Gastrocnemius medialis (tissue), 4 donors: Measurements from ENCODE around the gene FBXL13. TPM values are rescaled to one million over a fixed set of nuclear protein-coding genes. Genes with fewer than 3 reads are reported as not detected.
"Not testable (repeated sequence)": the region's sequence is repeated elsewhere in the genome, so short reads cannot be mapped to it uniquely, and the experiment has no call there.

Source experiments
- ATAC-seq, 2 donors: fragments of 150-250 bp; one replicate each; pipeline ENCODE4 v1.9.1; 2016
- DNase-seq, 2 donors: peaks; one replicate each; pipeline ENCODE4 v3.0.0-alpha.2; 2019
- H3K27ac ChIP-seq, 4 donors: fragments of 200-600 bp; sonication (generic); 1 replicate in 1 of 4; 2 replicates in 3 of 4; pipeline ENCODE4 v1.5.1; 2016 to 2018; ENCODE audit warnings: mild to moderate bottlenecking in 2 of 4, moderate library complexity in 1 of 4
- H3K27me3 ChIP-seq, 3 donors: fragments of 200-600 bp; sonication (generic) in 2 of 3; 1 replicate in 1 of 3; 2 replicates in 2 of 3; pipeline versions ENCODE4 v1.5.1 to v1.6.0; 2016 to 2019; ENCODE audit warnings: mild to moderate bottlenecking in 1 of 3, moderate library complexity in 1 of 3
- H3K36me3 ChIP-seq, 2 donors: fragments of 200-600 bp; sonication (generic) in 1 of 2; one replicate each; pipeline ENCODE4 v1.5.1; 2017 to 2018
- H3K4me1 ChIP-seq, 2 donors: fragments of 200-600 bp; sonication (generic) in 1 of 2; one replicate each; pipeline ENCODE4 v1.5.1; 2016 to 2017; ENCODE audit warnings: mild to moderate bottlenecking in 2 of 2
- H3K4me3 ChIP-seq, 4 donors: fragments of 200-600 bp; sonication (generic) in 3 of 4; 1 replicate in 1 of 4; 2 replicates in 3 of 4; pipeline ENCODE4 v1.5.1; 2016 to 2019; ENCODE audit warnings: mild to moderate bottlenecking in 2 of 4
- H3K9me3 ChIP-seq, 3 donors: fragments of 200-600 bp; sonication (generic) in 2 of 3; 1 replicate in 1 of 3; 2 replicates in 2 of 3; pipeline ENCODE4 v1.5.1; 2016 to 2019
- CTCF ChIP-seq, 5 experiments: fragments of 450-650 bp in 3 of 5; fragments of 200-600 bp in 2 of 5; sonication (generic) in 2 of 5; IDR thresholded peaks in 4 of 5; conservative IDR thresholded peaks in 1 of 5; 1 replicate in 4 of 5; 2 replicates in 1 of 5; pipeline ENCODE4 v1.5.1; 2016 to 2019; ENCODE audit warnings: antibody characterized with exemption in 5 of 5, mild to moderate bottlenecking in 3 of 5, moderate library complexity in 3 of 5
- POLR2A ChIP-seq, 2 donors: fragments of 450-650 bp; IDR thresholded peaks; one replicate each; pipeline ENCODE4 v1.6.1; 2017; ENCODE audit warnings: antibody characterized with exemption in 2 of 2, mild to moderate bottlenecking in 2 of 2, moderate library complexity in 2 of 2
- in situ Hi-C, 4 donors: fragments of 200-750 bp; cut with MboI; loops; one replicate each; pipeline versions ENCODE4 v1.15.0 to v1.8.0; 2017; ENCODE audit warnings: low sequenced_read_pairs in 4 of 4
- intact Hi-C: fragments of 100-400 bp; cut with DNase I; formaldehyde crosslinking; loops from one replicate; pipeline ENCODE4 v1.15.1; 2023; ENCODE audit warnings: low total_unique reads
- total RNA-seq, 4 donors: library from RNA; depleted of rRNA; stranded (reverse); fragments of >200 nt; gene quantifications; one replicate each; pipeline versions ENCODE4 v1.1.0 to v1.2.3, GENCODE V29; 2016

The FBXL13 gene
- total RNA-seq, 4 donors from 2014 or later = 0.26 TPM; not detected in 3

GRCh38 chr7:103113164-103113563 is 38.6 kb upstream of the FBXL13 start:
- H3K27me3 ChIP-seq = no peaks in the 10 kb centered on the region
- H3K4me1 ChIP-seq = no peaks in the 10 kb centered on the region
- no peak for ATAC-seq
- in situ Hi-C loops = no loop called here
- no peaks in the 10 kb centered on the region for H3K9me3 ChIP-seq
- intact Hi-C loops = no loop called here
- TF ChIP-seq CTCF (IDR thresholded peaks at IDR 0.05 in 4 of 5, conservative IDR thresholded peaks at IDR 0.05 in 1 of 5) (no peak), POLR2A (IDR thresholded peaks at IDR 0.05) (no peak)
- H3K36me3 ChIP-seq = no peaks in the 10 kb centered on the region
- H3K27ac ChIP-seq = no peak overlapping the region
- no peak for DNase-seq
- H3K4me3 ChIP-seq = no peak overlapping the region

- intact Hi-C loops, H3K27me3 ChIP-seq, DNase-seq, in situ Hi-C loops, ATAC-seq, H3K4me1 ChIP-seq, H3K4me3 ChIP-seq, H3K27ac ChIP-seq, H3K9me3 ChIP-seq, H3K36me3 ChIP-seq: not testable (repeated sequence)
Observed at GRCh38 chr7:103106703-103107070, 32.1 kb upstream of the FBXL13 start.

GRCh38 chr7:103106005-103106702 is 31.6 kb upstream of the FBXL13 start:
- peaks cover 0 to 8% of the 10 kb centered on the region in 2 donors for H3K36me3 ChIP-seq
- no peak overlapping the region for H3K4me3 ChIP-seq
- no peaks in the 10 kb centered on the region for H3K9me3 ChIP-seq
- TF ChIP-seq CTCF (IDR thresholded peaks at IDR 0.05 in 4 of 5, conservative IDR thresholded peaks at IDR 0.05 in 1 of 5) (no peak), POLR2A (IDR thresholded peaks at IDR 0.05) (no peak)
- H3K27me3 ChIP-seq = no peaks in the 10 kb centered on the region
- no peaks in the 10 kb centered on the region for H3K4me1 ChIP-seq
- no peak overlapping the region for H3K27ac ChIP-seq
- no peak for DNase-seq
- ATAC-seq = no peak
- intact Hi-C loops (no loop called here), in situ Hi-C loops (no loop called here)

GRCh38 chr7:103101543-103101942 is 26.9 kb upstream of the FBXL13 start:
- no peaks in the 10 kb centered on the region for H3K4me1 ChIP-seq
- in situ Hi-C loops = no loop called here
- H3K27ac ChIP-seq = no peak overlapping the region
- no peaks in the 10 kb centered on the region for H3K9me3 ChIP-seq
- DNase-seq (no peak), ATAC-seq (no peak)
- intact Hi-C loops = no loop called here
- H3K4me3 ChIP-seq = no peak overlapping the region
- H3K27me3 ChIP-seq = no peaks in the 10 kb centered on the region
- peaks cover 0 to 27% of the 10 kb centered on the region in 2 donors for H3K36me3 ChIP-seq
- TF ChIP-seq POLR2A (IDR thresholded peaks at IDR 0.05) = no peak
- no peak for TF ChIP-seq CTCF (IDR thresholded peaks at IDR 0.05 in 4 of 5, conservative IDR thresholded peaks at IDR 0.05 in 1 of 5)

GRCh38 chr7:103100348-103100747 is 25.8 kb upstream of the FBXL13 start:
- H3K9me3 ChIP-seq = no peaks in the 10 kb centered on the region
- no peak overlapping the region for H3K4me3 ChIP-seq
- intact Hi-C loops = no loop called here
- H3K27me3 ChIP-seq = no peaks in the 10 kb centered on the region
- ATAC-seq (no peak), DNase-seq (no peak)
- TF ChIP-seq POLR2A (IDR thresholded peaks at IDR 0.05) = no peak
- no peak for TF ChIP-seq CTCF (IDR thresholded peaks at IDR 0.05 in 4 of 5, conservative IDR thresholded peaks at IDR 0.05 in 1 of 5)
- H3K36me3 ChIP-seq = peaks cover 0 to 28% of the 10 kb centered on the region in 2 donors
- in situ Hi-C loops = no loop called here
- no peaks in the 10 kb centered on the region for H3K4me1 ChIP-seq
- H3K27ac ChIP-seq = no peak overlapping the region
